Colon (tissue), 2 donors: Measurements from ENCODE around the gene KLHDC7A.
"Not testable (repeated sequence)": the region's sequence is repeated elsewhere in the genome, so short reads cannot be mapped to it uniquely, and the experiment has no call there.

ENCODE experiments used
- FAIRE-seq: peaks from 2 replicates; lab custom pipeline; 2012; peaks lifted over from hg19 to GRCh38; lab: Jason Lieb, UNC
- donor health status: control.
- donor health status: control.

Gene KLHDC7A

GRCh38 chr1:18480315-18481189, at the start of gene KLHDC7A:
KLHDC7A (plus strand) TSS chr1:18480930; CDS start chr1:18480982, 52 bp downstream.
- no peak for FAIRE-seq

- no peak for FAIRE-seq
These were observed 46.7 kb upstream of the KLHDC7A start for GRCh38 chr1:18434041-18434440.

DNA sequence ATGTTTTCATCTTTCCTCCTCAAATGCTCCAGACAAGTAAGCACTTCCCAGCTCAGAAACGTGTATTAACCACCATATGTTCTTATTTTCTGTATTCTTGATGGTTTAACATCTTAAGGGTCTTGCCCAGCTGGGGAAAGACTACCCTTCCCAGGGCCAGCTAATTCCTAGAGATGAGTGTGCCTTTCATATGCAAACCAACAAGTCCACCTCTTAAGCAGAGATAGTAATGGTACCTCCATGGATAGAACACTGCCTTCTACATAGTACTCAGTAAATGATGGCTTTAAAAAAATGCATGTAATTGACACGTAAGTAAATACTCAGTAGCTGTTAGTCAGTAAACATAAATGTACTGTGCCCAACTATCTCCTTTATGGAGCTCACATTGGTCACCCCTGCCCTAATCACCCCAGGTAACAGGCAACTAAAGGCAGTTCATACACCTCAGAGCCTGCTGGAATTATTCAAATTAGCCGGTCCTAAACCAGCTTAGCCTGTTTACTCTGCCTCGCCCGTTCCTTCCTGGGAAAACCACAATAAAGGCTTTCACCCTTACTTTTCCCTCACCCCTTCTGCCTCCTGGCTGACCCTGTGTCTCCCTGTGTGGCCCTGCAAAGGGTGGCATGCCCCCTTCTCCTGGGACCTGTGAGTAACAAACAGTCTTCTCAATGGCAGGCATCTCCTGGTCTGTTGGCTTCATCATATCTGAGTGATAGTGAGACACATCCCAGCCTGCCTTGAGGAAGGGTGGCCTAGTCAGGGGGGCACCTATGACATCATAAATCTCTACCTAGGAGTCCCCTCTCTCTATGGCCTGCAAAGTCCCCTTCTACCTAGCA, 40.1 kb upstream of the KLHDC7A start:
- FAIRE-seq, result no peak

DNA sequence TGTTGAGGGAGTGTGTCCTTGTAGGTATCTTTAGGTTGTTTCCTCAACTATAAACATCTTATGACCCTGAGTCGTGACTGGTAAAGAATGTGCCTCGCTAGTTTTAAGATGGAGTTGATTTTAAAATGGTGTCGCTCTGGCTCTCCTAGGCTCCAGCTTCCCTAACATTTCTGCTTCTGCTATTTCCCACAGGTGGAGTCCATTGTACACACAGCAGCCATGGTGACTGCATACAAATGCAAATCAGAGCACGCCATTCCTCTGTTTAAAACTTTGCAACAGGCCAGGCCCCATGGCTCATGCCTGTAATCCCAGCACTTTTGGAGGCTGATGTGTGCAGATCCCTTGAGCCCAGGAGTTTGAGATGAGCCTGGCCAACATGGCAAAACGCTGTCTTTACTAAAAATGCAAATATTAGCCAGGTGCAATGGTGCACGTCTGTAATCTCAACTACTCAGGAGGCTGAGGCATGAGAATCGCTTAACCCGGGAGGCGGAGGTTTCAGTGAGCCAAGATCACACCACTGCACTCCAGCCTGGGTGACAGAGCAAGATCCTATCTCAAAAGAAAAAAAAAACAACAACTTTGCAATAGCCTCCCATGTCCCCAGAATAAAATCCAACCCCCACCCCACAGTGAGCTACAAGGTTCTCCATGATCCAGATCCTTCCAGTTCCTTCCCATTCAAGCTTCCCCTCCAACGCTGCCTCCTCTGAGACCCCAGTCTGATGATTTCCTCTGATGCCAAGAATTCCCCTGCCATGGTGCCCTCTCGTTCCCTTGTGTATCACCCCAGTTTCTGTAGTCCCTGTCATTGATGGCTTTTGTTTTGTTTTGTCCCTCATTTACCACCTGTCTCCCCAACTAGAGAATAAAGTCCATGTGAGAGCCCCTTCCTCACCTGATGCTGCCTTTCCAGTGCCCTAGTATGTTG, 36.9 kb upstream of the KLHDC7A start:
- FAIRE-seq, result no peak

DNA sequence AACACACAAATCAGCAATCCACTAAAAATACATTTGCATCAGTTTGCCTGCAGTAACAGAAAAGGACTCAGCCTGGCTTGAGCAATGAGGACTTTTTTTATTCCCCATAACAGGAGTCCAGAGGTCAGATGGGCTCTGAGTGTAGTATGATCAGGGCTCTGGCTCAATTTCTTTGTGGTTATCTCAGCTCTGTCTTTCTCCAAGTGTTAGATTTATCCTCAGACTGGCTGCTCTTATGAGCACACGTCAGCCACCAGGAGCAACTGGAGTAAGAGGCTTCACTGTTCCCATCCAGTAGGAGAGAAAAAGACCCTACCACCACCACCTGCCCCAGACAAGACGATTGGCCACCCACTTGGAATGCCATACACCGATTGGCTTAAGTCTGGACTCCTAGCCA, 36.2 kb upstream of the KLHDC7A start:
- FAIRE-seq, result no peak

DNA sequence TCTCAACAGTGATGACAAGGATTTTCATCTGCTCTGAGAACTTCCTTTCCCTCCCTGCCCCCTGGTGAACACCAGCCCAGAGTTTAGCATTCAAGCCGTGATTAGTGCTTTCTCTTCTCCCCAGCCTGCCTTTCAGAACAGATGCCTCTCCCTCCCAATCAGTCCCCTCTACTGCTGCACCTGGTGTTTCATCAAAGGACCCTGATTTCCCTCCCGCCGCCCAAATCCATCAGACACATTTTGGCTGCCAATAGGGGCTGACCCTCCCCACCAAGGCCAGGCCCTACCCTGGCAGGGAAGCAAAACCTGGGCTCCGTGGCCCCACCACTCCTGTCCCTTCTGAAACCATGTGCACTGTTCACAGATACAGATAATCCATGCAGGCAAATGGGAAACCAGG, 34.0 kb upstream of the KLHDC7A start:
- FAIRE-seq, result no peak

DNA sequence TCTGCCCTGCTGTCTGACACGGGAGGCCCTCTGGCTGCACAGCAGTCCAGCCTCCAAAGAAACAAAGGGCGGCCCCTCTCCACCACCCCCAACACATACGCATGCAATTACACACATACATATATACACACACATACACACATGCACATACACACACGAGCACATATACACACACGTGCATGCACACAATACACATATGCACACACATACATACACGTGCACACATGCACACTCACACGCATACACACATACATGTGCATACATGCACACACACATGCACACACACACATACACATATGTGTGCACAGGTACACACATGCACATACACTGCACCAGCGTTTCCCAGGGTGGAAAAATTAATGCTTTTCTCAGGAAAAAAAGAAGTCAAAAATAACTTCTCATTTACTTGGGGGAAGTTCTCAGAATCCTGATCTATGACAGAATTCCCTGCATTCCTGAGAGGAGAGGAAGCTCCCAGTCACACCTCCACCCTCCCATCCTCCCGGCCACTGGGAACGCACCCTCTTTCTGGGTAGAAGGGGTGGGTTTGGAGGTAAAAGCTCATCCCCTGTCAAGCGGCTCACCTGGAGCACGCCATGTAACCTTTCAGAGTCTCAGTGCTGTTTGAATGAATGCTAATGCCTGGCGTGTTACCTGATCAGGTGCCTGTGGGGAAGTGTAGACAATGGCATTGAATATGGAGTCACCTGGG, 33.1 kb upstream of the KLHDC7A start:
- FAIRE-seq, result no peak

DNA sequence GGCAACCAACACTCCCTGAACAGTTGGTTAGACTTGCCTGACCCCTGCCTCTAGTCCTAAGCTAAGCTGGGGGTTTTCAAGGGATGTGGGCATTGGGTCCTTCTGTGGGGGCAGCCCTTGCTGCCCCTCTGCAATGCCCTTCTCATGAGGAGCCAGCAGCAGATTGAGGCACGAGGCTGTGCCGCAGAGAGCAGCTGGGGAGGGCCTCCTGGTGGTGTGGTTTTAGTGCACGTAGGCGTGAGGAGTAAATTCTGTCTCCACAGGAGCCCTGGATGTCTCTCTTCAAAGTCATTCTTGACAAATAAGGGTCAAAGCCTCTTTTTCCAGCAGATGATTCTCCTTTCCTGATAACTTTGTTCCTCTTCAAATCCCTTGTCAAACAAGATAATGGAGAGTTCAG, 31.8 kb upstream of the KLHDC7A start:
- no peak for FAIRE-seq

DNA sequence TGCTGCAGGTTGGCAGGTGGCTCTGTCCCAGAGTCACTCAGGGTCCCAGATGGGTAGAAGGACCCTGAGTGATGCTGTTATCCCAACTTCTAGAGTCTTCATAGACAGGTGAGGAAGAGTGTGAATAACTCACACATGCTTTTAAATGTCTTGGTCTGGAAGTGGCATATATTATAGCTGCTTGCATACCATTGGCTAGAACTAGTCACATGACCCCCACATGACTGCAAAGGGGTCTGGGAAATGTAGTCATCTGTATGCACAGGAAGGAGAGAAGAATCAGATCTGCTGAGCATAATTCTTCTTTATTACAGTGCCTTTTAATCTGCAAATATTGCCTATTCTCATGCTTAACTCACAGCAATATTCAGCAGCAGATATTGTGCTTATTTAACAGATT, 28.2 kb upstream of the KLHDC7A start:
- no peak for FAIRE-seq

- no peak for FAIRE-seq
These were observed 22.3 kb upstream of the KLHDC7A start for GRCh38 chr1:18458133-18459092.

DNA sequence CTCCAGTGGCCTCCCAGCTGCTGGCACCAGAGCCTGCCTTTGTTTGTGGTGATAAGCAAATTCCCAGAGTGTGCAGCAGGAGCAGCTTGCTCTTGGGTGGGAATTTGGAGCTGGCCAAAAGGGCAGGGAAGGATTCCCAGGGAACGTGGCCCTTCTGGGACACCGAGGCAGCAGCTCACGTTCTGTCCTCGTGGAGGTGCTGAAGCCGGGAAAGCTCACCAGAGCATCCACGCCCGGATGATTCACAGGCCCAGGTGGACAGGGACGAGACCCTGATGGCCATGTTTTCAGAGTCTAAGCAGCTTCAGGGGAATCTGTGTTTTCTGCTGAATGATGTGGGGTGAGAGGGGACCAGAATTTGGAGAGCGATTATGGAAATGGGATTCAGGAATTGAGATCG, 19.1 kb upstream of the KLHDC7A start:
- FAIRE-seq, result no peak

GRCh38 chr1:18462517-18462916, 18.2 kb upstream of the KLHDC7A start:
- not testable (repeated sequence) for FAIRE-seq

DNA sequence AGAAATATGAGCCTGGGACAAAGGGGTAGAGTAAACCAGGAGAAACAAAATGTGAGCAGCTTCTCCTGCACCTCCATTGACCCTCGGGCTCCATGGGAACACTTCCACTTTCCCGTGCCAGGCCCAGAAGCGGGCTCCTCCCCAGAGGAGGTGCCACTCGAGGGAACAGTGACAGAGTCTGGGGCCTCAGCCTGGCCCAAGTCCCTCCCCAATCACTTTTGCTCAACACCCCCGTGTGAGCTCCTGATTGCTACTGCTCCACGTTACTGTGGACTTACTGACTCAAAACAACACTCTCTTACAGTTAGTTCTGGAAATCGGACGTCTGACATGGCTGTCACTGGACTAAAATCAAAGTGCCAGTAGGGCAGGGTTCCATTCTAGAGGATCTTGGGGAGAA, 17.7 kb upstream of the KLHDC7A start:
- FAIRE-seq, result no peak

- FAIRE-seq, result no peak
These were observed 16.6 kb upstream of the KLHDC7A start for GRCh38 chr1:18463984-18464664.

DNA sequence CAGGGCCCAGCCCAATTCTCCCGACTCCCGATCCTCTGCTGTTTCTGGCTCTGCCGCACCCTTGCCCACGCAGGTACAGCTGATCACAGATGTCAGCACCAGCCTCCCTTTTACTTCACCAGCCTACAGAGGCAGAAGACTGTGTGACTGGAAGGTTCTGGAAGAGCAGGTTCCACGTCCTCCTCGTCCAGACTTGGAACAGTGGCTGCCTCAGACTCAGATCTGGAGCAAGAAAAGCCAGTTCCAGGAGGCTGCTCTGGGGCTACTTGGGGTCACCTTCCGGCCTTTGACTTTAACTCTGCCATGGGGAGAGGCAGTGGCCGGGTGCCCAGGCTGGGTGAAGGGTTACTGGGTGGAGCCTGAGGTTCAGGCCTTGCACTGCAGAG, 16.1 kb upstream of the KLHDC7A start:
- no peak for FAIRE-seq

DNA sequence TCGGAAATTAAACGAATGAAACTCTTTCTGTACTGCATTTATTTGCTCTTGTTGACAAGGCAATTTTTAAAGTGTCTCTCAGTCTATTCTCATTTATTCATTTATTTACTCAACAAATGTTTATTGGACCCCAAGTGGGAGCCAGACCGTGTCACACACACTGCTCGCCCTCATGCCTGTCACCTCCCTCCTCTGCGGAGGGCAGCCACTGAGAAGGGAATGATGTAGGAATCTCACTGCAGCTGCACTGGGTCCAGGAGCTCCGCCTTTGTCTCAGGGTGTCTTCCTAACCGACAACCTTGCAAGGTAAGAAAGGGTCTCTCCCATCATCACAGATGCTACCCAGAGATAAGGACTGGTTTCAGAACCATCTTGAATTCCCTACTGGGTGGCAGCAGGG, 14.1 kb upstream of the KLHDC7A start:
- no peak for FAIRE-seq

GRCh38 chr1:18468570-18468969, 12.2 kb upstream of the KLHDC7A start:
- no peak for FAIRE-seq

DNA sequence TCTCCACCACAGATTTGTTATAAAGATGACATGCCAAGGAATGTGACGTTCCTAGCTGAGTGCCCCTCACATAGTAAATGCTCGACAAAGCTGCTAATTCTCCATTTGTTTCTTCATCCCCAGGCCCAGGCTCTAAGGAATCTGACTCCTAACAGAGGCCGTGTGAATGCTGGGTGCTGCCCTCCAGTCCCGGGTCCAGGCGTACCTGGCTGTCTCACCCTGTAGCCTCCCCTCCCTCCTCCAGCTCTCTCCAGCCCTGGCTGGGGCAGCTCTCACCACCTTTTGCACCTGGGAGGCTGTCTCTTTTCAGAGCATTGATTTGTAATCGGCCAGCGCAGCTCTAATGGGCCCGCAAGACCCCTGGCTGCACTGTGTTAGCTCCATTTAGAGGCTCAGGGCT, 11.2 kb upstream of the KLHDC7A start:
- FAIRE-seq, result no peak

DNA sequence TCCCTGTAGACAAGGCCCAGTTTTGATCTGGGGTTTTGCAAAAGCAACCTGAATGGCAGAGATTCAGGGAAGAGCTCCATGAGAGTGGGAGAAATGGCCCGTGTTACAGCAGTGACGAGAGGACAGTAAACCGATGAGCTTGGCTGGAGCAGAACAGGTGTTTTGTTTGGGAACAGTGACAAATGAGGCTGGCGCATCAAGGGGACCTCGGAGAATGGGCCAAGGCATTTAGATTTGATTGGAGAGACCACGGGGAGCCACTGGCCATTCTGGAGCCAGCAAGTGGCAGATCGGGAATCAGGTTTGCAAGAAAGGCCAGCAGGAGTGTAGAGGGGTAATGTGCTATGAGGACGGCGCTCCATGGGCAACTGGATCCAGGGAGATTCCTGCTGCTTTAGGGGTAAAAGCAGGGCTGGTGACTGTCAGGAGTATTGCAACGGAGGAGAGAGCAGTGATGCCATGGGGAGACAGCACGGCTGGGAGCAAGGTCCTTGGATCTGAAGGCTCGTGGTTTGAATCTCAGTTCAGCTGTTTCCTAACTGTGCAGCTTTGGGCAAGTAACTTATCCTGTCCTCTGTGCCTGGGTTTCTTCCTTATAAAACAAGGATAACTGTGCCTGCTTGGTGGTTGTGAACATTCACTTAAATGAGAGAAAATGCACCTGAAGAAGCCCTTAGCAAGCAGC, 9.9 kb upstream of the KLHDC7A start:
- no peak for FAIRE-seq
